HEK293 (cell line): Measurements from ENCODE around the gene SFXN3.

Experiments
- FEZF1 ChIP-seq: fragments of 450-650 bp; formaldehyde crosslinking; IDR thresholded peaks from 2 replicates; pipeline ENCODE4 v1.5.1; 2016; ENCODE audit warnings: missing biosample characterization, missing genetic modification characterization
- GLI4 ChIP-seq: fragments of 450-650 bp; formaldehyde crosslinking; IDR thresholded peaks from 2 replicates; pipeline ENCODE4 v1.5.1; 2016; ENCODE audit warnings: missing biosample characterization, missing genetic modification characterization
- HOXA7 ChIP-seq: sonication (generic); formaldehyde crosslinking; IDR thresholded peaks from 2 replicates; pipeline ENCODE4 v1.8.1; 2022; ENCODE audit warnings: missing genetic modification reagents, borderline replicate concordance
- HOXD13 ChIP-seq: sonication (generic); formaldehyde crosslinking; IDR thresholded peaks from 2 replicates; pipeline ENCODE4 v1.8.0; 2022; ENCODE audit warnings: missing genetic modification reagents, borderline replicate concordance
- KLF10 ChIP-seq: fragments of 450-650 bp; IDR thresholded peaks from 2 replicates; pipeline ENCODE4 v1.5.1; 2018; ENCODE audit warnings: missing biosample characterization, mild to moderate bottlenecking, missing genetic modification characterization
- KLF9 ChIP-seq: fragments of 450-650 bp; formaldehyde crosslinking; IDR thresholded peaks from 2 replicates; pipeline ENCODE4 v1.5.1; 2016; ENCODE audit warnings: missing biosample characterization, missing genetic modification characterization, low read depth
- OSR2 ChIP-seq: fragments of 450-650 bp; formaldehyde crosslinking; IDR thresholded peaks from 2 replicates; pipeline ENCODE4 v1.5.1; 2016; ENCODE audit warnings: missing biosample characterization, missing genetic modification characterization
- OVOL3 ChIP-seq: fragments of 450-650 bp; formaldehyde crosslinking; IDR thresholded peaks from 2 replicates; pipeline ENCODE4 v1.5.1; 2016; ENCODE audit warnings: missing biosample characterization, missing genetic modification characterization
- SCRT1 ChIP-seq: fragments of 450-650 bp; formaldehyde crosslinking; IDR thresholded peaks from 2 replicates; pipeline ENCODE4 v1.5.1; 2016; ENCODE audit warnings: missing biosample characterization, missing genetic modification characterization, borderline replicate concordance
- ZBTB10 ChIP-seq: fragments of 450-650 bp; formaldehyde crosslinking; IDR thresholded peaks from 2 replicates; pipeline ENCODE4 v1.5.1; 2016; ENCODE audit warnings: missing biosample characterization, missing genetic modification characterization
- ZBTB20 ChIP-seq: fragments of 450-650 bp; formaldehyde crosslinking; IDR thresholded peaks from 2 replicates; pipeline ENCODE4 v1.5.1; 2016; ENCODE audit warnings: missing biosample characterization, missing genetic modification characterization
- ZNF10 ChIP-seq: fragments of 450-650 bp; formaldehyde crosslinking; IDR thresholded peaks from 2 replicates; pipeline ENCODE4 v1.5.1; 2017; ENCODE audit warnings: missing biosample characterization, missing genetic modification characterization
- ZNF112 ChIP-seq: fragments of 450-650 bp; formaldehyde crosslinking; IDR thresholded peaks from 2 replicates; pipeline ENCODE4 v1.5.0; 2017; ENCODE audit warnings: missing biosample characterization, missing genetic modification characterization
- ZNF133 ChIP-seq: fragments of 450-650 bp; formaldehyde crosslinking; IDR thresholded peaks from 2 replicates; pipeline ENCODE4 v1.5.1; 2016; ENCODE audit warnings: missing biosample characterization, missing genetic modification characterization
- ZNF155 ChIP-seq: fragments of 450-650 bp; formaldehyde crosslinking; IDR thresholded peaks from 2 replicates; pipeline ENCODE4 v1.5.1; 2016; ENCODE audit warnings: missing biosample characterization, missing genetic modification characterization
- ZNF157 ChIP-seq: fragments of 450-650 bp; formaldehyde crosslinking; IDR thresholded peaks from 2 replicates; pipeline ENCODE4 v1.5.1; 2016; ENCODE audit warnings: missing biosample characterization, missing genetic modification characterization
- ZNF280C ChIP-seq: fragments of 450-650 bp; formaldehyde crosslinking; IDR thresholded peaks from 2 replicates; pipeline ENCODE4 v1.5.1; 2016; ENCODE audit warnings: missing biosample characterization, missing genetic modification characterization
- ZNF423 ChIP-seq: fragments of 450-650 bp; formaldehyde crosslinking; IDR thresholded peaks from 2 replicates; pipeline ENCODE4 v1.5.1; 2016; ENCODE audit warnings: missing biosample characterization, missing genetic modification characterization
- ZNF521 ChIP-seq: fragments of 450-650 bp; formaldehyde crosslinking; IDR thresholded peaks from 2 replicates; pipeline ENCODE4 v1.5.1; 2017; ENCODE audit warnings: missing biosample characterization, mild to moderate bottlenecking, missing genetic modification characterization
- ZNF560 ChIP-seq: fragments of 450-650 bp; formaldehyde crosslinking; IDR thresholded peaks from 2 replicates; pipeline ENCODE4 v1.5.1; 2017; ENCODE audit warnings: missing biosample characterization, missing genetic modification characterization, borderline replicate concordance
- ZNF600 ChIP-seq: fragments of 450-650 bp; formaldehyde crosslinking; IDR thresholded peaks from 2 replicates; pipeline ENCODE4 v1.5.1; 2016; ENCODE audit warnings: missing biosample characterization, missing genetic modification characterization
- ZNF610 ChIP-seq: fragments of 450-650 bp; formaldehyde crosslinking; IDR thresholded peaks from 2 replicates; pipeline ENCODE4 v1.5.1; 2016; ENCODE audit warnings: missing biosample characterization, missing genetic modification characterization, borderline replicate concordance
- ZNF629 ChIP-seq: fragments of 450-650 bp; formaldehyde crosslinking; IDR thresholded peaks from 2 replicates; pipeline ENCODE4 v1.5.1; 2017; ENCODE audit warnings: missing biosample characterization, missing genetic modification characterization
- ZNF664 ChIP-seq: fragments of 450-650 bp; formaldehyde crosslinking; IDR thresholded peaks from 2 replicates; pipeline ENCODE4 v1.5.1; 2016; ENCODE audit warnings: missing biosample characterization, missing genetic modification characterization
- ZNF777 ChIP-seq: fragments of 450-650 bp; formaldehyde crosslinking; IDR thresholded peaks from 2 replicates; pipeline ENCODE4 v1.5.1; 2017; ENCODE audit warnings: missing biosample characterization, missing genetic modification characterization, borderline replicate concordance
- TF ChIP-seq, protein P1 (sequence below): fragments of 450-650 bp; formaldehyde crosslinking; IDR thresholded peaks from 2 replicates; pipeline ENCODE4 v1.5.1; 2016; ENCODE audit warnings: missing biosample characterization, missing genetic modification characterization
- TF ChIP-seq, protein P2 (sequence below): fragments of 450-650 bp; formaldehyde crosslinking; IDR thresholded peaks from 2 replicates; pipeline ENCODE4 v1.5.1; 2016; ENCODE audit warnings: missing biosample characterization, missing genetic modification characterization, borderline replicate concordance
- TF ChIP-seq, protein P3 (sequence below): fragments of 450-650 bp; formaldehyde crosslinking; IDR thresholded peaks from 2 replicates; pipeline ENCODE4 v1.5.1; 2016; ENCODE audit warnings: missing biosample characterization, missing genetic modification characterization

The SFXN3 gene

GRCh38 chr10:101041252-101041761, 10.3 kb downstream of the SFXN3 start (continued):
- TF ChIP-seq ZNF521 (tag by site-specific recombination) (no peak), ZNF560 (tag by site-specific recombination) (no peak), ZBTB10 (tag by site-specific recombination) (no peak; the same call in 1 of the 2 replicates), ZNF10 (tag by site-specific recombination) (no peak), ZNF133 (tag by site-specific recombination) (no peak), ZNF777 (tag by site-specific recombination) (no peak), ZNF664 (tag by site-specific recombination) (no peak), OSR2 (tag by site-specific recombination) (no peak), ZNF157 (tag by site-specific recombination) (no peak), ZNF155 (tag by site-specific recombination) (no peak), ZNF280C (no peak), ZNF610 (no peak), FEZF1 (tag by site-specific recombination) (no peak), HOXD13 (CRISPR knock-in tag) (no peak), KLF10 (no peak), KLF9 (tag by site-specific recombination) (no peak), OVOL3 (tag by site-specific recombination) (no peak), HOXA7 (CRISPR knock-in tag) (no peak), ZNF423 (tag by site-specific recombination) (no peak), ZNF629 (tag by site-specific recombination) (peak; percentile 38; the same call in 1 of the 2 replicates), ZNF112 (tag by site-specific recombination) (no peak), ZBTB20 (tag by site-specific recombination) (no peak), SCRT1 (no peak), ZNF600 (tag by site-specific recombination) (peak; percentile 26; the same call in 1 of the 2 replicates), GLI4 (tag by site-specific recombination) (no peak)
- TF ChIP-seq, protein P1, sequence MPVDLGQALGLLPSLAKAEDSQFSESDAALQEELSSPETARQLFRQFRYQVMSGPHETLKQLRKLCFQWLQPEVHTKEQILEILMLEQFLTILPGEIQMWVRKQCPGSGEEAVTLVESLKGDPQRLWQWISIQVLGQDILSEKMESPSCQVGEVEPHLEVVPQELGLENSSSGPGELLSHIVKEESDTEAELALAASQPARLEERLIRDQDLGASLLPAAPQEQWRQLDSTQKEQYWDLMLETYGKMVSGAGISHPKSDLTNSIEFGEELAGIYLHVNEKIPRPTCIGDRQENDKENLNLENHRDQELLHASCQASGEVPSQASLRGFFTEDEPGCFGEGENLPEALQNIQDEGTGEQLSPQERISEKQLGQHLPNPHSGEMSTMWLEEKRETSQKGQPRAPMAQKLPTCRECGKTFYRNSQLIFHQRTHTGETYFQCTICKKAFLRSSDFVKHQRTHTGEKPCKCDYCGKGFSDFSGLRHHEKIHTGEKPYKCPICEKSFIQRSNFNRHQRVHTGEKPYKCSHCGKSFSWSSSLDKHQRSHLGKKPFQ (tag by site-specific recombination) = no peak
- TF ChIP-seq, protein P2, sequence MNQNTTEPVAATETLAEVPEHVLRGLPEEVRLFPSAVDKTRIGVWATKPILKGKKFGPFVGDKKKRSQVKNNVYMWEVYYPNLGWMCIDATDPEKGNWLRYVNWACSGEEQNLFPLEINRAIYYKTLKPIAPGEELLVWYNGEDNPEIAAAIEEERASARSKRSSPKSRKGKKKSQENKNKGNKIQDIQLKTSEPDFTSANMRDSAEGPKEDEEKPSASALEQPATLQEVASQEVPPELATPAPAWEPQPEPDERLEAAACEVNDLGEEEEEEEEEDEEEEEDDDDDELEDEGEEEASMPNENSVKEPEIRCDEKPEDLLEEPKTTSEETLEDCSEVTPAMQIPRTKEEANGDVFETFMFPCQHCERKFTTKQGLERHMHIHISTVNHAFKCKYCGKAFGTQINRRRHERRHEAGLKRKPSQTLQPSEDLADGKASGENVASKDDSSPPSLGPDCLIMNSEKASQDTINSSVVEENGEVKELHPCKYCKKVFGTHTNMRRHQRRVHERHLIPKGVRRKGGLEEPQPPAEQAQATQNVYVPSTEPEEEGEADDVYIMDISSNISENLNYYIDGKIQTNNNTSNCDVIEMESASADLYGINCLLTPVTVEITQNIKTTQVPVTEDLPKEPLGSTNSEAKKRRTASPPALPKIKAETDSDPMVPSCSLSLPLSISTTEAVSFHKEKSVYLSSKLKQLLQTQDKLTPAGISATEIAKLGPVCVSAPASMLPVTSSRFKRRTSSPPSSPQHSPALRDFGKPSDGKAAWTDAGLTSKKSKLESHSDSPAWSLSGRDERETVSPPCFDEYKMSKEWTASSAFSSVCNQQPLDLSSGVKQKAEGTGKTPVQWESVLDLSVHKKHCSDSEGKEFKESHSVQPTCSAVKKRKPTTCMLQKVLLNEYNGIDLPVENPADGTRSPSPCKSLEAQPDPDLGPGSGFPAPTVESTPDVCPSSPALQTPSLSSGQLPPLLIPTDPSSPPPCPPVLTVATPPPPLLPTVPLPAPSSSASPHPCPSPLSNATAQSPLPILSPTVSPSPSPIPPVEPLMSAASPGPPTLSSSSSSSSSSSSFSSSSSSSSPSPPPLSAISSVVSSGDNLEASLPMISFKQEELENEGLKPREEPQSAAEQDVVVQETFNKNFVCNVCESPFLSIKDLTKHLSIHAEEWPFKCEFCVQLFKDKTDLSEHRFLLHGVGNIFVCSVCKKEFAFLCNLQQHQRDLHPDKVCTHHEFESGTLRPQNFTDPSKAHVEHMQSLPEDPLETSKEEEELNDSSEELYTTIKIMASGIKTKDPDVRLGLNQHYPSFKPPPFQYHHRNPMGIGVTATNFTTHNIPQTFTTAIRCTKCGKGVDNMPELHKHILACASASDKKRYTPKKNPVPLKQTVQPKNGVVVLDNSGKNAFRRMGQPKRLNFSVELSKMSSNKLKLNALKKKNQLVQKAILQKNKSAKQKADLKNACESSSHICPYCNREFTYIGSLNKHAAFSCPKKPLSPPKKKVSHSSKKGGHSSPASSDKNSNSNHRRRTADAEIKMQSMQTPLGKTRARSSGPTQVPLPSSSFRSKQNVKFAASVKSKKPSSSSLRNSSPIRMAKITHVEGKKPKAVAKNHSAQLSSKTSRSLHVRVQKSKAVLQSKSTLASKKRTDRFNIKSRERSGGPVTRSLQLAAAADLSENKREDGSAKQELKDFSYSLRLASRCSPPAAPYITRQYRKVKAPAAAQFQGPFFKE (tag by site-specific recombination) = no peak
- TF ChIP-seq, protein P3, sequence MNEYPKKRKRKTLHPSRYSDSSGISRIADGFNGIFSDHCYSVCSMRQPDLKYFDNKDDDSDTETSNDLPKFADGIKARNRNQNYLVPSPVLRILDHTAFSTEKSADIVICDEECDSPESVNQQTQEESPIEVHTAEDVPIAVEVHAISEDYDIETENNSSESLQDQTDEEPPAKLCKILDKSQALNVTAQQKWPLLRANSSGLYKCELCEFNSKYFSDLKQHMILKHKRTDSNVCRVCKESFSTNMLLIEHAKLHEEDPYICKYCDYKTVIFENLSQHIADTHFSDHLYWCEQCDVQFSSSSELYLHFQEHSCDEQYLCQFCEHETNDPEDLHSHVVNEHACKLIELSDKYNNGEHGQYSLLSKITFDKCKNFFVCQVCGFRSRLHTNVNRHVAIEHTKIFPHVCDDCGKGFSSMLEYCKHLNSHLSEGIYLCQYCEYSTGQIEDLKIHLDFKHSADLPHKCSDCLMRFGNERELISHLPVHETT (tag by site-specific recombination) = no peak
